GM12875 (cell line): ENCODE results near the gene HTR1D.

Experiments used
- H3K4me3 ChIP-seq: one replicate; pipeline ENCODE4 v1.5.1; 2011; ENCODE audit warnings: low read depth, low read length, control low read depth
- CTCF ChIP-seq: IDR thresholded peaks from 2 replicates; pipeline ENCODE4 v1.5.1; 2011; ENCODE audit warnings: low read depth, mild to moderate bottlenecking, control low read depth, inconsistent platforms, low read length, moderate library complexity, borderline replicate concordance; ENCODE audit not compliant: insufficient read depth

HTR1D gene

GRCh38 chr1:23149114-23149513, 68.2 kb downstream of the HTR1D start:
- H3K4me3 ChIP-seq: no peak overlapping the region
- TF ChIP-seq CTCF: no peak

GRCh38 chr1:23148084-23148483, 69.2 kb downstream of the HTR1D start:
- no peak for TF ChIP-seq CTCF

More at GRCh38 chr1:23148084-23148483, 69.2 kb downstream of the HTR1D start:
- no peak overlapping the region for H3K4me3 ChIP-seq
